GM20431 (cell line): ENCODE data around the gene TES.

ENCODE experiments used
- in situ Hi-C: fragments of 300-500 bp; cut with MseI, MboI; formaldehyde crosslinking; loops from one replicate; pipeline ENCODE4 v1.15.0; 2020; ENCODE audit warnings: low sequenced_read_pairs; ENCODE audit not compliant: unreplicated experiment

Gene TES

GRCh38 chr7:116218051-116218645 lies 7.8 kb downstream of the TES start:
- in situ Hi-C loops, result no loop called here

DNA sequence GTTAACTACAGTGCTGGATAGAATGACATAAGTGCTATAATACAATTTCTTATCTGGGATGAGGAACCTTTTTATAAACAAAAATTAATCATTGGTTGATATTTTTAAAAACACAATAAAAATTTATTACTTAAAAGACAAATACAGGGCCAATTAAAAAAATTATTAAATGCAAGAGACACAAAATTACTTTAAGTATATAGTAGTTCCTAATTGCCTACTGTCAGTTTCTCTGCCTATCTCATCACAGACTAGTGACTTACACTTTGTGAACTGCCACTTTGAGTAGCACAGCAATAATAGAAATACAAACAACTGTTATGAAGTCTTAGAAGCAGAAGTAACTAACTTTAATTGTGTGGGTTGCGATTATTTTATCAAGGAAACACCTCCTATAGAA lies 8.4 kb downstream of the TES start:
- in situ Hi-C loops, result no loop called here

GRCh38 chr7:116219288-116219687 lies 8.9 kb downstream of the TES start:
- in situ Hi-C loops, result no loop called here

GRCh38 chr7:116219834-116220233 lies 9.5 kb downstream of the TES start:
- in situ Hi-C loops, result no loop called here

DNA sequence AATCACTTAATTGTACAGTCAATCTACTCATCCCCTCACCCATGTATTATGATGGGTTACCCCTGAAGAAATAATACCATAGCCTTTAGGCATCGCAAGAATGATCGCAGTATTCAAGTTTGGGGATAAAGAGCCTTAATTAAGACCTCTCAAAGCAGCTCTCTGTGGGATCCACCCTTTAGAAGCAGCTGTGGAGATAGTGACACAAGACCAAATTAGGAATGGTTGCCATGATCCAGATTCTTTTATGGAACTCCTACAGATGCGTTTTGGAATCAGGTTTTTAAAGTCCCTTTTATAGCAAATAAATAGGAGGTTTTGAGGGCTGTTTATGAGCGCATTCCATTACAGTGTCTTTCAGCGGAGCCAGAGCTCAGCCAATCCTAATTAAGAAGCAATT lies 12.2 kb downstream of the TES start:
- in situ Hi-C loops, result no loop called here

- in situ Hi-C loops, result no loop called here
Observed at GRCh38 chr7:116223588-116223987, 13.2 kb downstream of the TES start.

GRCh38 chr7:116224492-116225098 lies 14.3 kb downstream of the TES start:
- in situ Hi-C loops, result no loop called here

DNA sequence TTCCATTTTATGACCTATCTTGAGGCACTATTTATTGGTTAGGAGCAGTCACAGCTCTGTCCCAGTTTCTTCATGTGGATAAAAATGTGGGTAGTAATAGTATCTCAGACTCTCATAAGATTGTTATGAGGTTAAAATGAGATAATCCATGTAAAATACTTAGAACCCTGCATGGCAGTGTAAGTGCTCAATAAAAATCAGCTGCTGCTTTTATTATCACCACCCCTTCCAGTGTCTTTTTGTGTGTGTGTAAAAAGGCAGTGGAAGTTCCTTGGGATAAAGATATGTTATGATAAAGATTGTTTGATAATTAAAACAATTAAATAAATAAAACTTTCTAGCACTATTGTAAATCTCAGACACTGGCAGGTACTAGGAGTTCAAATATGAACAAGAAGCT lies 15.5 kb downstream of the TES start:
- in situ Hi-C loops, result no loop called here

DNA sequence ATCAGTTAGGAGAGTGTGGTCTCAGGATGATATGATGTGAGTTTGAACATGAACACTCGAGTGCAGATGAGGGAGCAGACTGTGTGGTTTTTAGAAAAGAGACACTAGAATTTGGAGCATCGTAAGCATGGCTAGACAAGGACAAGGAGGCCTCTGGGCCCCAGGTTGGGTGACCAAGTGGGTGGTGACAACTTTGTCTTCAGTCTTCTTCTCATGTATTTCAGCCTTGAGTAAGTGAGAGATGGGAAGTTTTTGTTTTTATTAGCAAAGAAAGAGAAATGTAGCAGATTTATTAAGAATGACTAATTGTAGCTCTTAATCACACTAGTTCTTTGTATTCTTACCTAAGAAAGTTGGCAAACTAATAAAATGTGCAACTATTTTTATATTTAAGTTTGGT lies 16.3 kb downstream of the TES start:
- in situ Hi-C loops, result no loop called here

GRCh38 chr7:116227678-116228239 lies 17.4 kb downstream of the TES start:
- in situ Hi-C loops, result no loop called here

GRCh38 chr7:116228241-116228640 lies 17.9 kb downstream of the TES start:
- in situ Hi-C loops, result no loop called here

GRCh38 chr7:116229366-116229765 lies 19.0 kb downstream of the TES start:
- in situ Hi-C loops, result no loop called here

- in situ Hi-C loops, result no loop called here
Observed at GRCh38 chr7:116230191-116231005, 20.1 kb downstream of the TES start.

- in situ Hi-C loops, result no loop called here
Observed at GRCh38 chr7:116231543-116231942, 21.2 kb downstream of the TES start.

GRCh38 chr7:116231949-116232348 lies 21.6 kb downstream of the TES start:
- in situ Hi-C loops, result no loop called here

DNA sequence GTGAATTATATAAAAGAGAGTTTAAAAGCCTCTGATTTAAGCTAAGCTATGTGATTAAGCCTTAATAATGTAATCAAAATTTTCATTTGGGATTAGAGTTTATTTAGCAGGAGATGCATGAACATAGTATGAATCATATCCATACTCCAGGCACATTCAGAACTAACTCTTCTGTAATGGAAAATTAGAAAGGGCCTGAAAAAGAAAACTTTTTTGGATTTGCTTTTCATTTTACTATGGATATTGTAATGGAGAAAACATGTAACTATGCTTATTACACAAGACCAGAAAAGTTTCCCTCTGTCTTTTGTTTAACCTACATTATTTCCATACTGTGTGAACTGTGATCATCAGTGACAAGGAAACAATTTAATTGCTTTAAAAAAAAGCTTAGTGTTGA lies 22.0 kb downstream of the TES start:
- in situ Hi-C loops, result no loop called here

- in situ Hi-C loops, result no loop called here
Observed at GRCh38 chr7:116232920-116233319, 22.6 kb downstream of the TES start.

GRCh38 chr7:116234517-116235200 lies 24.3 kb downstream of the TES start:
- in situ Hi-C loops, result no loop called here

DNA sequence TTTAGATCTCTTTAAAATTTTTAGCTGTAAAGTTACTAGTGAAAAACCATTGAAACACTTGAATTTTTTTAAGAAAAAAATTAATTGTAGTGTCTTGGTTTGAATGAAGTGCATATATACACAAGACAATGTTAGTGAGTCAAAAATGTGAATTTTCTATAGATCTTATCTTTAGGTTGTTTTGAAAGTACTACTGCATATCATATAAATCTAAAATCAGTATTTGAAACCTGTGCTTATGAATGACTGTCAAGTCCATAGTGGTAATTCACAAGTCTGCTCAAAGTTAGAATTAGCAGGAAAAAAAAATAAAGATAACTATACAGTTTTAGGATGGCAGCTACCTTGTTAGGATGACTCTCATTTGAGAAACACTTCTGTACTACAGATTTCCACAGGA lies 25.0 kb downstream of the TES start:
- in situ Hi-C loops, result no loop called here

- in situ Hi-C loops, result no loop called here
Observed at GRCh38 chr7:116236020-116236630, 25.8 kb downstream of the TES start.
